Cerebellar cortex (tissue), 1 donor: ENCODE measurements around the gene NAA25.
"Not testable (repeated sequence)": the region's sequence is repeated elsewhere in the genome, so short reads cannot be mapped to it uniquely, and the experiment has no call there.

Source experiments
- DNase-seq: peaks from one replicate; pipeline ENCODE4 v3.0.0-alpha.2; 2015; ENCODE audit warnings: low spot score

Gene NAA25

DNA sequence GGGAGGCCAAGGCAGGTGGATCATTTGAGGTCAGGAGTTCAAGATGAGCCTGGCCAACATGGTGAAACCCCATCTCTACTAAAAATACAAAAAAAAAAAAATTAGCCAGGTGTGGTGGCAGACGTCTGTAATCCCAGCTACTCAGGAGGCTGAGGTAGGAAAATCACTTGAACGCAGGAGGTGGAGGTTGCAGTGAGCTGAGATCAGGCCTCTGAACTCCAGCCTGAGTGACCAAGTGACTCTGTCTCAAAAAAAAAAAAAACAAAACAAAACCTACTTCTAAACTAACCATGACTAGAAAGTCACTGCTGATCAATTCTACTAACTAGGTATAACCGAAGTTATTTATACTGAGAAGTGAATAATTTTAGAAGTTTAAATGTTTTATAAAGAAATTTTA is 99.0 kb downstream of the NAA25 start:
- DNase-seq: not testable (repeated sequence)

DNA sequence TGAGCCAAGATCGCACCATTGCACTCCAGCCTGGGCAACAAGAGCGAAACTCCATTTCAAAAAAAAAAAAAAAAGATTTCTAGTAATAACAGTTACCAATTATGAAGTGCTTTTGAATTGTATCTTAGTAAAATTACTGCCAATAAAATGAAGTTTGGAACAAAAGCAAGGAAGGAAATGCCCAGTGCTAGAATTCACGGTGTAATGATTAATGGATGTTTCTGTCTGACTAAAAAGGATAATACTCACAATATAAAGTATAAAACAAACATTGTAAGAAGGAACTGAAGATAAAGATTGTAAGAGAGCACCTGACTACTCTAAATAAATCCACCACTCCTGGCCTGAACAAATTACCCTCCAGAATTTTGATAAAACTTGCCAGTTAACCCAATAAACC is 99.7 kb downstream of the NAA25 start:
- no peak for DNase-seq

DNA sequence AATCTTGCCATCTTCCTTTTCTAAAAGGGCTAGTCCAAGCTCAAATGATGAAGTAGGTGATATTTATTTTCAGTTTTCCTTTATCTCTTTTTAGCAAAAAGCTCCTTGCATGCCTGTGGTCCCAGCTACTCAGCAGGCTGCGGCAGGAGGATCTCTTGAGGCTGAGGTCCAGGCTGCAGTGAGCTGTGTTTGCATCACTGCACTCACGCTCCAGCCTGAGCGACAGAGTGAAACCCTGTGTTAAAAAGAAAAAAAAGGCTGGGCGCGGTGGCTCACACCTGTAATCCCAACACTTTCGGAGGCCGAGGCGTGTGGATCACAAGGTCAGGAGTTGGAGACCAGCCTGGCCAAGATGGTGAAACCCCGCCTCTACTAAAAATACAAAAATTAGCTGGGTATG is 100.6 kb downstream of the NAA25 start:
- no peak for DNase-seq

DNA sequence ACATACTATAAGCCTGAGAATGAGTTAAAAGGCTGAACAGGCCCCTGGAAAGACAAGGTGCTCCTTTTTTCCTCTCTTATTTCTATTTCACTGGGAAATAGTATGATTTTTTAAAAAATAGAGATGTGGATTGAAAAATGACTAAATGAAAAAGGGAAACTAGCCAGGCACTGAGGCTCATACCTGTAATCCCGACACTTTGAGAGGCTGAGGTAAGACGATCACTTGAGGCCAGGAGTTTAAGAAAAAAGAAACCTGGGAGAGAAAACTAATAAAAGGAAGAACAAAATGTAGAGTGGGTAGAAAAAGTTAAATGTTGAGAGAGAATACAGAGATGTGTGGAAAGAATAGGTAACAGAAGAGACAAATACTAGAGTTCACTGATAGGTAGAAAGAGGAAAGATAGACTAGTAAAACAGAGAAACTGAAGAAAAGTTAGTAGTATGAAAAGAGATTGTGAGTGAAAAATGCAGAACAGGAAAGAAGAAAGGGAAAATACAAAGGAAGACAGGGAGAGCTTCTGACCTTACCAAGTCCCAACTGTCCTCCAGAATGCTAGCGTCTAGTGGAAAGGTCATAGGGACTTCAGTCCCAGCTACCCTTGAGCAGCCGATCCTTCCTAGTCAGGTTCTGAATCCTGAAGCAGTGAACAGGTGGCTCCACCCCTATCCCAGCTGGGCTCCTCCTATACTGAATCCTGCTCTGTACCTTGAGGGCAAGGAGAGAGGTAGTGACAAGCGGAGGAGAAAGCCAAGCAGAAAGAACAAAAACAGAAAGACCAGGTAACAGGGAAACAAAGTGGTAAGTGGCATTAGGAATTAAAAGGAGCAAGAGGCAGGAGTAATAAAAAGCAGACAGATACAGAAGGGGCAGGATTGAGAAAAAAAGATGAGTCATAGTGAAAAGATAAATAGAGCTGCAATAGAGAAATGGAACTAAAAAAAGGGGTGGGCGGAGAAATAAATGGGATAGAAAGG is 102.9 kb downstream of the NAA25 start:
- no peak for DNase-seq

DNA sequence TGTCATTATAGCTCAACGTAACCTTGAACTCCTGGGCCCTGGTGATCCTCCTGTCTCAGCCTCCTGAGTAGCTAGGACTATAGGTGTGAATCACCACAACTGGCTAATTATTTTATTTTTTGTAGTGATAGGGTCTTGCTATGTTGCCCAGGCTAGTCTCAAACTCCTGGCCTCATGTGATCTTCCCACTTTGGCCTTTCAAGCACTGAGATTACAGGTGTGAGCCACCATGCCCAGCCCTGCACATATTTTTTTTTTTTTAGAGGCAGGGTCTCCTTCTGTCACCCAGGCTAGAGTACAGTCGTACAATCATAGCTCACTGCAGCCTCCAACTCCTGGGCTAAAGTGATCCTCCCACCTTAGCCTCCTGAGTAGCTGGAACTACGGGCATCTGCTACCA is 104.5 kb downstream of the NAA25 start:
- no peak for DNase-seq

DNA sequence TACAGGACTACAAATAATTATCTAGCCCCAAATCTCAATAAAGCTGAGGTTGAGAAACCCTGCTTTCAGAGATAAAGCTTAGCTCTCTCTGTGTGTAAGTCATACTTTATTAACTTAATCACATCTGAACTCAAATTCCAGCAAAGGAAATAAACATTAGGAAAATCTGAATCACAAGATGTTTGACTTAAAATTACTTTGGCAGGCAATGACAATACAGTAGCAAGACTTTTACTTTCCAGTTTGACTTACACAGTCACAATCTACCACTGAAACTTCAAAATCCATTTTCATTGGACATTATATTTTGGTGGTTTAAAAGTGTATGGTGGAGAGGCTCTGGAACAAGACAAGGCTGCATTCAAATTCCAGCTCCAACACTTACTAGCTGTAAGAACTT is 107.0 kb downstream of the NAA25 start:
- DNase-seq: no peak

DNA sequence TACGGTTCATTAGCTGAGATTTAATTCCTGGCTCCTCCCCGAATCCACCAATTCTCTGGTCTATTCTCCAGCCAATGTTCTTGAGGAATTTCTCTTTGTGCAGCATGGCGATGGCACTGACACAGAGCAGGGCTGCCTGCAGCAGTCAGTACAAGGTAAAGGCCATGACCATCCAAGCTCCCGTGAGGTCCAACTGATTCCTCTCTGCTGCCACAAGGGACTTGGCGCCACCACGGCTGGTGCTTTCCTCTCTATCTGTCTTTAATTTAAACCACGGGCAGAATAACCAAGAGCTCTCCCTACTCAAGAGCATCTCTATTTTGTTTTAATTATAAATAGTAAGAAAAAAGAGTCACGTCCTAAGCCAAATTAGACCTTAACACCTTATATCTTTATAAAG is 107.8 kb downstream of the NAA25 start:
- no peak for DNase-seq

DNA sequence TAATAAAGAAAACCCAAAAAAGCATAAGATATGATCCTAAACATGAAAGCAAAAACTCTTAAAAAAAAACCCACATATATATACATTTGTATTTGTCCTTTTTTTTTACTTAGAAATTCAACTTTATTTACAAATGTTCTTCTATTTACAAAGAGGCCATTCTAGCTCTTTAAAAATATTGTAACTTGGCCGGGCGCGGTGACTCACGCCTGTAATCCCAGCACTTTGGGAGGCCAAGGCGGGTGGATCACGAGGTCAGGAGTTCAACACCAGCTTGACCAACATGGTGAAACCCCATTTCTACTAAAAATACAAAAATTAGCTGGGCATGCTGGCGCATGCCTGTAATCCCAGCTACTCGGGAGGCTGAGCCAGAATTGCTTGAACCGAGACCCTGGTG is 109.5 kb downstream of the NAA25 start:
- DNase-seq: not testable (repeated sequence)

DNA sequence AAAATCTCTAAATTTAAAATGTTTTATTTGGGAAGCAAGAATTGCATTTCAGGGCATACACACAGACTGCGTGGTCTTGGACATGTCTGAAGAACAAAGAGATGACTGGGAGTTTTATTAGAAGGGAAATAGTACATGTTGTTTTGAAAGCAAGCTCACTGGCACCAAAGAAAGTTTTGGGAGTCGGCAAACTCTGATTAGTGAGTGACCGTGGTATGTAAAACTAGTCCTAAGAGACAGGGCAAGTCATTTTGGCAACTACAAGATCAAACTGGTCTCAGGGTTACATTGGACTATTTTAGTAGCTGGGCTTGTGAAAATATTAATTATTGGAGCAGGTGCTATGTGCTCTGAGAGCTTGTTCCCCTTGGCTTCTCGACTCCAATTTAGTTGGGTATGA is 110.6 kb downstream of the NAA25 start:
- DNase-seq: no peak

DNA sequence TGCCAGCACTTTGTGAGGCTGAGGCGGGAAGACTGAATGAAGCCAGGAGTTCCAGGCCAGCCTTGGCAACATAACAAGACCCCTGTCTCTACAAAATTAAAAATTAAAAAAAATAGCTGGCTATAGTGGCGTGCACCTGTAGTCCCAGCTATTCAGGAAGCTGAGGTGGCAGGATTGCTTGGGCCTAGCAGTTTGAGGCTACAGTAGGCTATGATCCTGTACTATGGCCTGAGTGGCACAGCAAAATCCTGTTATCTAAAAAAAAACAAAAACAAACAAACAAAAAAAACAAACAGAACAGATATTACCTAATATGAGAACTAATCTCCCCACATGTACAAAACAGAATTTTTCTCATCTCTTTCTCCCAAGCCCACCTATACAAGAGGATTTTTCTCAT is 111.3 kb downstream of the NAA25 start:
- DNase-seq: no peak

DNA sequence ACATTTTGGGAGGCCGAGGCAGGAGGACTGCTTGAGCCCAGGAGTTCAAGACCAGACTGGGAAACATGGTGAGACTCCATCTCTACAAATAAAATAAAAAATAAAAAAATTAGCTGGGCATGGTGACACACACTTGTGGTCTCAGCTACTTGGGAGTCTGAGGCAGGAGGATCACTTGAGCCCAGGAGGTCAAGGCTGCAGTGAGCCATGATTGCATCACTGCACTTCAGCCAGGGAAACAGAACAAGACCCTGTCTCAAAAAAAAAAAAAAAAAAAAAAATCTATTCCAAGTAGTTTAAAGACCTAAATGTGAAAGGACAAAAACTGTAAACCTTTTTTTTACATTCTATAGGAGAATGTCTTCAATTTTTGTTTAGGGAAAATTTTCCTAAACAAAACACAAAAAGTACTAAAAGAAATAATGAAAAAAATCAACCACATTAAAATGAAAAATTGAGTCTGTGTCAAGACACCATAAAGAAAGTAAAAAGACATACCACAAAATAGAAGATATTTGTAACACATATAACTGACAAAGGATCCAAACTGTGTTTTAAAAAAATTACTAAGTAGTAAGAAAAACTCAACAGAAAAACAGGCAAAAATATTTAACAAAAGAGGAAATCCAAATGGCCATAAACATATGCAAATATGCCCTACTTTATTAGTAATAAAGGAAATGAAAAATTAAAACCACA is 112.7 kb downstream of the NAA25 start:
- no peak for DNase-seq

DNA sequence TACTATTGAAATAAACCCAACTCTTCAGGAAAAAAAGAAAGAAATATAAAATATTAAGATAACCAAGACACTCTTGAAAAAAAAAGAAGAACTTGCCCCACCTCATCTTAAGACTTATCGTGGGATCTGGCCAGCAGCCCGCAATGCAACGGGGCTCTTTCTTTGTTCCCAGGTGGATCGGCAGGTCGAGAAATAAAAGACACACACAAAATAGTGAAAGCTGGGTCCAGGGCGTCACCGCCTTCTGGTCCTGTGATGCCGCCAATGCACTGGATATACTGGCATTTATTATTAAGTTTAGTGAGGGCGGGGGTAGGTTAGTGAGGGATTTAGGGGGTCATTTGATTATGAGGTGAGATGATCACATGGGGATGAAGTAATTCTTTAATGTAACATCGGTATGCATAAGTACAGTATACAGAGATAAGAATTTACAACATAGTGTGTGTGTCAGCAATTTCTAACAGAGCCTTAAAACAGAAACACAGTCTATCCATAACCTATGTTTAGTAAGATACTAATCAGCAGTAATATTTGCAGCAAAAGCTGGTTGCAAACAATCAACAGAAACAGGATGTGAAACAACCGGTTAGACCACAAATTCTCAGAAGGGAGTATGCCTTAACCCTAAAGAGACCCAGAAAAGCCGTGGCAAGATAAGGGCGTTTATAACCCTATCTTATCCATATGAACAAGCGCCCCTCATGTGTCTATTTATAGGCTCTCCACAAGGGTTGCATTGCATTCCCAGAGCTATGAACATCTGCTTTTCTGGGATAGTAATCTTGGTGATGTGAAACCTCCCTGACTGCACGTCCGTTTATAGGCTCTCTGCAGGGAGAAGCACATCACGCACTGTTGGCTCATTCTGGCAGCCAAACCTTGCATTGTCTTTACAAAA is 114.1 kb downstream of the NAA25 start:
- DNase-seq: not testable (repeated sequence)

DNA sequence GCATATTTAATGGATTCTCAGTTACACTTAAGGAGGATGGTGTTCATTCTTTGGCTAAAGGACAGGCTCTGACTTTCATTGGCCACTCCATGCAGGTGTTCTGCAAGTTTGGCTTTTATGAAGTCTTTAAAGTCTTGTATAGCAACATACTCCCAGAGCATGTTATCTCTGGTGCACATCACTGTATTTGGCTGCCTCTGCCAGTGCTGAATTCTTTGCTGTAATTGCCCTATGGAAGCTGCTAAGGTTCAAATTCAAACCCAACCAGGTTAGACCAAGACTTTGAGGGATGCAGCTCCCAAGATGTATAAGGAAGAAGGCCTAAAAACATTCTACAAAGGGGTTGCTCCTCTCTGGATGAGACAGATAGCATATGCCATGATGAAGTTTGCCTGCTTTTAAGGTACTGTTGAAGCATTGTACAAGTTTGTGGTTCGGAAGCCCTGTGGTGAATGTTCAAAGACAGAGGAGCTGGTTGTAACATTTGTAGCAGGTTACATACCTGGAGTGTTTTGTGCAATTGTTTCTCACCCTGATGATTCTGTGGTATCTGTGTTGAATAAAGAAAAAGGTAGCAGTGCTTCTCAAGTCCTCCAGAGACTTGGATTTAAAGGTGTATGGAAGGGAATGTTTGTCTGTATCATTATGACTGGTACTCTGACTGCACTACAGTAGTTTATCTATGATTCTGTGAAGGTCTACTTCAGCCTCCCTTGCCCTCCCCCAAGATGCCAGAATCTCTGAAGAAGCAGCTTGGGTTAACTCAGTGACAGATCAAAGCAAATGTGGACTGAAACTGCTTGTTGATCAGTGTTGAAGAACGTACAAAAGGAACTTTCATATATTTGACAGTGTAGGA is 115.1 kb downstream of the NAA25 start:
- DNase-seq: no peak

DNA sequence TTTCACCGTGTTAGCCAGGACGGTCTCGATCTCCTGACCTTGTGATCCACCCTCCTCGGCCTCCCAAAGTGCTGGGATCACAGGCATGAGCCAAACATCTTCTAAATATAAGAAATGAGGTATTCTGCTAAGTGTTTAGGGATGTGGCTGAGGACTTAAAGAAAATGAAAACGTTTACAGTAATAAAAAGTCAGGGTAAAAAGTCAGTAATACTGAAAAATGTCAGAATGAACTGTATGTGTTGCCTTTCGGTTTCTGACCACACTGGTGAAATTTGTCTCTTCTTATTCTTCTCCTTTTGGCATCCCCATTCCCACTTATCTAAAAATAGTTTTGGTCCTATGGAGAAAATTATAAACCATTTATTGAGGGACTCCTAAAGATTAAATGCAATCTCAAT is 116.1 kb downstream of the NAA25 start:
- DNase-seq: no peak

DNA sequence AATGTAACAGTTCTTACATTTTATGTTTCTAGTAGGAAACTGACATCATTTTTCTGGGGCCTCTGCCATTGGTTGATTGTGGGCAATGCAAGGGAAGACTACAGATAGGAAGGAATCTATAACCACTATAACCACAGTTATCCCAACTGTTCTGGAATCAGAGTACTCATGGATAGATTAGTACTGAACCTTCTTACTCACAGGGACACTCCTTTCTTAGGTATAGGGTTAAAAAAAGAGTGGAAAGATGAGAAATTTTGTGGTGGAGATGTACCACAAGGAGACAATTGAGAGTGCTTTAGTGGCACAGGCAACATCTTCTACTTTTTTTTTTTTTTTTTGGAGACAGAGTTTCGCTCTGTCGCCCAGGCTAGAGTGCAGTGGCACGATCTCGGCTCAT is 116.6 kb downstream of the NAA25 start:
- no peak for DNase-seq

DNA sequence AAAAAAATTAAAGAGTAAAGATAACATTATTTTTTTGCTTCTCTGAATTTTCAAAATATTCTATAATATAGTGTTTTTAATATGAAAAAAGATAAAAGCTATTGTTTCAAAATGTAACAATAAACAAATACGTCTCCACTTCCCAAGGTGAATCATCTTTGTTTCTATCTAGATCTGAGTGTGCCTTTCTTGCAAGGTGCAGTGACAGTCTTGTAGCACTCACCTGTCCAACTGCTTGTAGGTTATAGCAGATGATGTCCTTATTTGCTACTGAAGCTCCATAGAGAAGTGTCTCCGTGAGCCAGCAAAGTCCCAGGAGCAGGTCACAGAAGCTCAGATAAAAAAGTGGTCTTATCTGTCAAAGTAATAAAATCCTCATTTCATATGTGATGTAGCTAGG is 117.0 kb downstream of the NAA25 start:
- no peak for DNase-seq

DNA sequence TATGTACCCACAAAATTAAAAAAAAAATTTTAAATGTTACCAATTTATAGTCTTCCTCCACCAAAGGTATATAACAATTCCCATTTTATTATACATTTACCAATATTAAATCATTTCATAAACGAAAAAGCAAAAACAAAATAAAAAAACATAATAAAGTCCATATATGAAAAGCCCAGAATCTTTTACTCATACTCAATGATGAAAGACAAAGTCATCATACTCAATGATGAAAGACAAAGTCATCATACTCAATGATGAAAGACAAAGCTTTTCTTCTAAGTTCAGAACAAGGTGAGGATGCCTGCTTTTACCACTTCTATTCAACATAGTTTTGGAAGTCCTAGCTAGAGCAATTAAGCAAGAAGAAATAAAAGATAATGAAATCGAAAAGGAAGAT is 123.8 kb downstream of the NAA25 start:
- no peak for DNase-seq

DNA sequence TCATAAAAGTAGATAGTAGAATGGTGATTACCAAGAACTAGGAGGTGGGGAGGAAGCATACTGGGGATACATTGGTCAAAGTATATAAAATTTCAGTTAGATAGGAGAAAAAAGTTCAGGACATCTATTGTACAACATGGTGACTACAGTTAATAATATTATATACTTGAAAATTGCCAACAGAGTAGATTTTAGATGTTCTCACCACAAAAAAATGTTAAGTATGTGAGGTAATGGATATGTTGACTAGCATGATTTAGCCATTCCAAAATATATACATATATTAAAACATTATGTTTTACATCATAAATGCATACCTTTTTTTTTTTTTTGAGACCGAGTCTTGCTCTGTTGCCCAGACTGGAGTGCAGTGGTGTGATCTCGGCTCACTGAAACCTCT is 126.6 kb downstream of the NAA25 start:
- no peak for DNase-seq

DNA sequence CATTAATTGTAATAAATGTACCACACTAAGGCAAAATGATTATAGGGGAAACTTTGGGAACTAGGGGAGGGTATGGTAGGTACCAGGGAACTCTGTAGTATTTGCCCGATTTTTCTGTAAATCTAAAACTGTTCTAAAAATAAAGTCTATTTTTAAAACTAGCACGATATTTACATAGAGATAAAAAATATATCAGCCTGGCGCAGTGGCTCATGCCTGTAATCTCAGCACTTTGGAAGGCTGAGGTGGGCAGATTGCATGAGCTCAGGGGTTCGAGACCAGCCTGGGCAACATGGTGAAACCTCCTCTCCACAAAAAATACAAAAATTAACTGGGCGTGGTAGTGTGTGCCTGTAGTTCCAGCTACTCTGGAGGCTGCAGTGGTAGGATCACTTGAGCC is 128.0 kb downstream of the NAA25 start:
- DNase-seq: no peak

DNA sequence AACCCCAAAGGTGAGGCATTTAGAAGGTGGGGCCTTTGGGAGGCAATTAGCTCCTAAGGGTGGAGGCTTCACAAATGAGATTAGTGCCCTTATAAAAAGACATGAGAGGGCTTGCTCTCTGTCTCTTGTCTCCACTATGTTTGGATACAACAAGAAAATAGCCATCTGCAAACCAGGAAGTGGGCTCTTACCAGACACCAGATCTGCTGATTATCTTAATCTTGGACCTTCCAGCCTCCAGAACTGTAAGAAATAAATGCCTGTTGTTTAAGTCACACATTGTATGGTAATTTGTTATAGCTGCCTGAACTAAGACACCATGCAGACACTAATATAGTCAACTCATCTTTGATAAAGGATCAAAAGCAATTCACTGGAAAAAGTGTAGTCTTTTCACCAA is 130.0 kb downstream of the NAA25 start:
- no peak for DNase-seq

DNA sequence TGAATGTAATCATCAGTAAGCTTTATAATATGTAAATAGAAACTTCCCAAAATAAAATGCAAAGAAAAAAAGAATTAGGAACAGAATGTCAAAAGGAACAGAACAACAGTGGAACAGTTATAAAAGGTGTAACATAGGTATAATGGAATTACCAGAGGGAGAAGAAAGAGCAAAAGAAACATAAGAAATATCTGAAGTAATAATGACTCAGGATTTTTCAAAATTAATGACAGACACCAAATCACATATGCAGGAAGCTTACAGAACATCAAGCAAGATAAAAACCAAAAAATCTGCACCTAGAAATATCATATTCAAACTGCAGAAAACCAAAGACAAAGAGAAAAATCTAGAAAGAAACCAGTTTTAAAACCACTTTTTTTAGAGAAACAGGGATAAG is 131.7 kb downstream of the NAA25 start:
- no peak for DNase-seq
